Measurements from ENCODE around the gene PHF12.

Gene PHF12

GRCh38 chr17:28917029-28917428 is 34.3 kb downstream of the PHF12 start:
- Histone ChIP-seq H3K4me1 (ENCODE audit: insufficient read depth, insufficient read length) (no peaks in the 10 kb centered on the region), H3K9ac (ENCODE audit: insufficient read length, low read depth) (no peak overlapping the region), H3K36me3 (ENCODE audit: insufficient read depth, insufficient read length, low read length) (peaks cover 91% of the 10 kb centered on the region), H3K27me3 (ENCODE audit: insufficient read depth, insufficient read length) (no peaks in the 10 kb centered on the region), H3K4me3 (ENCODE audit: insufficient read length, low read depth) (no peak overlapping the region), H3K9me3 (ENCODE audit: insufficient read depth, low read length) (no peaks in the 10 kb centered on the region)
- no peak for DNase-seq (ENCODE audit: low read depth, low spot score)
- no peak for TF ChIP-seq ZNF274 (IDR thresholded peaks at IDR 0.05; ENCODE audit: low read depth, low read length)
- TF ChIP-seq SUZ12 (IDR thresholded peaks at IDR 0.05; ENCODE audit: extremely low read depth, insufficient read depth, insufficient read length): no peak
- no peak for TF ChIP-seq YY1 (IDR thresholded peaks at IDR 0.05; ENCODE audit: insufficient read depth, insufficient read length)

DNA sequence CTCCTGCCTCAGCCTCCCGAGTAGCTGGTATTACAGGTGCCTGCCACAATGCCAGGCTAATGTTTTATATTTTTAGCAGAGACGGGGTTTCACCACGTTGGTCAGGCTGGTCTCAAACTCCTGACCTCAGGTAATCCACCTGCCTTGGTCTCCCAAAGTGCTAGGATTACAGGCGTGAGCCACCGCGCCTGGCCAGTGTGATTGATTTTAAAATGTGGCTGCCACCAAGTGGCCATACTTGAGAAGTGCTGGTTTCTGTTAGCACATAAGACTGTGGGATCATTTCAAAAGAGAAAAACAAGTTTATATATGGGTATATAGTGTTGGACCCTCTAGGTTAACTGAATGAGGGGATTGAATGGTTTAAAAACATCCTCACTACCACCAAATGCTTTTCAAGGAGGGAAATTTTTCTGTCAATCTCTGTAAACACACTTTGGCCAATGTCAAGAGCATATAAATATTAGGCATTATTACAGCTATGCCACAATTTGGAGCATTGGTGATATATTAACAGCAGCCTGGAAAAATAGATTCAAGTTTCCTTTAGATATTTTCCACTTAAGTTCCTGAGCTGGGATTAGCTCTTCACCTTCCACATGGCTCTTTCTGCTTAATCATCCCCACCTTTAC is 34.9 kb downstream of the PHF12 start:
- no peak for TF ChIP-seq ZNF274 (IDR thresholded peaks at IDR 0.05; ENCODE audit: low read depth, low read length)
- TF ChIP-seq SUZ12 (IDR thresholded peaks at IDR 0.05; ENCODE audit: extremely low read depth, insufficient read depth, insufficient read length): no peak
- no peak for TF ChIP-seq YY1 (IDR thresholded peaks at IDR 0.05; ENCODE audit: insufficient read depth, insufficient read length)
- DNase-seq (ENCODE audit: low read depth, low spot score): no peak
- H3K9me3 ChIP-seq (ENCODE audit: insufficient read depth, low read length): no peaks in the 10 kb centered on the region
- H3K27me3 ChIP-seq (ENCODE audit: insufficient read depth, insufficient read length): no peaks in the 10 kb centered on the region
- H3K9ac ChIP-seq (ENCODE audit: insufficient read length, low read depth): no peak overlapping the region
- H3K4me3 ChIP-seq (ENCODE audit: insufficient read length, low read depth): no peak overlapping the region
- H3K4me1 ChIP-seq (ENCODE audit: insufficient read depth, insufficient read length): no peaks in the 10 kb centered on the region
- peaks cover 91% of the 10 kb centered on the region for H3K36me3 ChIP-seq (ENCODE audit: insufficient read depth, insufficient read length, low read length)

- Histone ChIP-seq H3K4me1 (ENCODE audit: insufficient read depth, insufficient read length) (no peaks in the 10 kb centered on the region), H3K36me3 (ENCODE audit: insufficient read depth, insufficient read length, low read length) (peaks cover 96% of the 10 kb centered on the region), H3K9me3 (ENCODE audit: insufficient read depth, low read length) (no peaks in the 10 kb centered on the region), H3K4me3 (ENCODE audit: insufficient read length, low read depth) (no peak overlapping the region), H3K27me3 (ENCODE audit: insufficient read depth, insufficient read length) (no peaks in the 10 kb centered on the region), H3K9ac (ENCODE audit: insufficient read length, low read depth) (no peak overlapping the region)
- TF ChIP-seq YY1 (IDR thresholded peaks at IDR 0.05; ENCODE audit: insufficient read depth, insufficient read length): no peak
- DNase-seq (ENCODE audit: low read depth, low spot score): no peak
Observed at GRCh38 chr17:28912938-28913333, 38.4 kb downstream of the PHF12 start.

DNA sequence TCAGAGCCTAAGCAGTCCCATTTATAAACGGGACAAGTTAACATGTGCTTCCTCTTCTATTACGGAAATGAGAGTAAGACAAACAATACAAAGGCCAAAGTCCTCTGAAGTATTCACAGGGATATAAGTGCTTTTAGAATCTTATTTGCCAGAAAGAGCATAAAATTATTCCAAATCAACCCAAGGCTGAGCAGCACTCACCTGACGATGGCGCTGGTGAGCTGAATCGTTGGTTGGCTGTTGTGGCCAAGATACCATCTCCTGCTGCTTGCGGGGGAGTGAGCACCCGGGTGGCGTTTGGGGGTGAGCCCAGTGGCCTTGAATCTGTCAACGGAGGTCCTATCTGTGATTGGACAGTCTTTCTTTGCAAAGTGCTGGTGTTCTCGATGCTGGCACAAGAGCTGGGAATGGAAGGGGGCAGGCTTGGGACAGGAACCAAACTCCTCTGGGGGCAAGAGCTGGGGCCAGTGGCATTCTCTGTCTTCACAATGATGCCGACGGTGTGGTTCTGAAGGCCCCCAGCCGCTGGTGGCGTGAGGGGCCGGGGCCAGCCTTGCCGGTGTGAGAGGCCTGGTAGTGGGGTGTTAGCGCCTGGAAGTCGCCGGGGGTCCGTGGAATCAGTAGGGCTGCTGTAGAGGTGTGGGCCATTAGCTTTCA is 38.9 kb downstream of the PHF12 start:
- Histone ChIP-seq H3K36me3 (ENCODE audit: insufficient read depth, insufficient read length, low read length) (peaks cover 96% of the 10 kb centered on the region), H3K9me3 (ENCODE audit: insufficient read depth, low read length) (no peaks in the 10 kb centered on the region), H3K27me3 (ENCODE audit: insufficient read depth, insufficient read length) (no peaks in the 10 kb centered on the region), H3K9ac (ENCODE audit: insufficient read length, low read depth) (no peak overlapping the region), H3K4me3 (ENCODE audit: insufficient read length, low read depth) (no peak overlapping the region), H3K4me1 (ENCODE audit: insufficient read depth, insufficient read length) (no peaks in the 10 kb centered on the region)
- TF ChIP-seq SUZ12 (IDR thresholded peaks at IDR 0.05; ENCODE audit: extremely low read depth, insufficient read depth, insufficient read length) (no peak), YY1 (IDR thresholded peaks at IDR 0.05; ENCODE audit: insufficient read depth, insufficient read length) (no peak), ZNF274 (IDR thresholded peaks at IDR 0.05; ENCODE audit: low read depth, low read length) (no peak)
- no peak for DNase-seq (ENCODE audit: low read depth, low spot score)

DNA sequence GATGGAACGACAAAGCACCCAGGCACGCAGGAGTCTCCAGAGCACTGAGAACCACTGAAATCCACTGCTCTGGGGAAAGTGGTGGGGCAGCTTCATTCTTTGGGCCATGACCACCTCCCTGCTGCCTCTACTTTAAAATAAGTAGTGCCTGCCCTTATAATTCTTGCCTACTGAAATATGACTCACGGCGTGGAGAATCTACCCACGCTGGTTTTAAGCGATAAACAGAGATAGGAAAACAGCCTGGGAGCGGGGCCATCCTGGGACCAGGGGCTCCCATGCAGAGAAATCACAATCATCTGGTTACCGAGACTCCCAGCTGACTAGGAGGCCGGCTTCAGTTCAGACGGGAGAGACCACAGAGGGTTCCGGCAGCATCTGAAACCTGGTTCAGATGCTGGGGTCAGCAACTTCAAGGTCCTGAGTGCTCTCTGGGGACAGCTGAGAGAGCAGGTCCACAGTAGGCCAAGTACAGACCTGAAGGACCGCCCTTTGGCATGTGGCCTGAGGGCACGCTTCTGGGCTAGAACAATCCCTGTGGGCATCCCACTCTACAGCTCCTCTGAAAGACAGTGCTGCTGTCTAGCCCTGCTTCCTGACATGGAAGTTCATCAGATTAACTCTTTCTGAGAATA is 39.8 kb downstream of the PHF12 start:
- Histone ChIP-seq H3K27me3 (ENCODE audit: insufficient read depth, insufficient read length) (no peaks in the 10 kb centered on the region), H3K4me1 (ENCODE audit: insufficient read depth, insufficient read length) (no peaks in the 10 kb centered on the region), H3K9ac (ENCODE audit: insufficient read length, low read depth) (no peak overlapping the region), H3K4me3 (ENCODE audit: insufficient read length, low read depth) (no peak overlapping the region), H3K9me3 (ENCODE audit: insufficient read depth, low read length) (no peaks in the 10 kb centered on the region), H3K36me3 (ENCODE audit: insufficient read depth, insufficient read length, low read length) (peaks cover 96% of the 10 kb centered on the region)
- TF ChIP-seq SUZ12 (IDR thresholded peaks at IDR 0.05; ENCODE audit: extremely low read depth, insufficient read depth, insufficient read length) (no peak), YY1 (IDR thresholded peaks at IDR 0.05; ENCODE audit: insufficient read depth, insufficient read length) (no peak)
- no peak for DNase-seq (ENCODE audit: low read depth, low spot score)

- H3K4me1 ChIP-seq (ENCODE audit: insufficient read depth, insufficient read length): no peaks in the 10 kb centered on the region
- H3K9ac ChIP-seq (ENCODE audit: insufficient read length, low read depth): no peak overlapping the region
- peaks cover 95% of the 10 kb centered on the region for H3K36me3 ChIP-seq (ENCODE audit: insufficient read depth, insufficient read length, low read length)
- no peaks in the 10 kb centered on the region for H3K27me3 ChIP-seq (ENCODE audit: insufficient read depth, insufficient read length)
- H3K9me3 ChIP-seq (ENCODE audit: insufficient read depth, low read length): peaks cover 5% of the 10 kb centered on the region; the same call in 1 of the 2 replicates
- no peak overlapping the region for H3K4me3 ChIP-seq (ENCODE audit: insufficient read length, low read depth)
- DNase-seq (ENCODE audit: low read depth, low spot score): no peak
- TF ChIP-seq YY1 (IDR thresholded peaks at IDR 0.05; ENCODE audit: insufficient read depth, insufficient read length): no peak
Observed at GRCh38 chr17:28910534-28910933, 40.8 kb downstream of the PHF12 start.

DNA sequence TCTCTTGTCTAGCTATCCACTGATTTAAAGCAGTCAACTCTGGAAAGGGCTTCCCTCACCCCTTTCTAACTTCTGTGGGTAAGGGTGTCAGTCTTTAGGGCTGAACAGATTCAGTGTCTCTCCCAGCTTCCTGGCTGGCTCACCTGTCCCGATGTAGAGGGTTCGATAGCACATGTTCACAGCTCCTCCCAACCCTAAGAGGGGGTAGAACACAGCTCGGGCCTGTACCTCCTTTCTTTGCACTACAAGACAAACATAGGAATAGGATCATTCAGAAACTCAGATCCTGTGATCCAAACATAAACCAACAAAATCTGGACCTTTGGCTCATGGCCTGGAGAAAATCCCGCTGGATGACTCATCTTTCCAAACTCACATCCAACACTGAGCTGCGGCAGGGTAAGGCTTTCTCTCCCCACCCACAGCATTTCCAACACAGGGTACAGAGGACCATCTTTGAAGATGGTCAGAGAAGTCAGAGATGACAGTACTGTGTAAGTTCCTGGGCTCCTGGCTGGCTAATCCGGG is 42.6 kb downstream of the PHF12 start:
- no peak overlapping the region for H3K9ac ChIP-seq (ENCODE audit: insufficient read length, low read depth)
- H3K9me3 ChIP-seq (ENCODE audit: insufficient read depth, low read length): peaks cover 21% of the 10 kb centered on the region; the same call in 1 of the 2 replicates
- no peaks in the 10 kb centered on the region for H3K27me3 ChIP-seq (ENCODE audit: insufficient read depth, insufficient read length)
- no peak for DNase-seq (ENCODE audit: low read depth, low spot score)
- no peaks in the 10 kb centered on the region for H3K4me1 ChIP-seq (ENCODE audit: insufficient read depth, insufficient read length)
- no peak for TF ChIP-seq ZNF274 (IDR thresholded peaks at IDR 0.05; ENCODE audit: low read depth, low read length)
- no peak for TF ChIP-seq SUZ12 (IDR thresholded peaks at IDR 0.05; ENCODE audit: extremely low read depth, insufficient read depth, insufficient read length)
- no peak for TF ChIP-seq YY1 (IDR thresholded peaks at IDR 0.05; ENCODE audit: insufficient read depth, insufficient read length)
- peaks cover 84% of the 10 kb centered on the region for H3K36me3 ChIP-seq (ENCODE audit: insufficient read depth, insufficient read length, low read length)
- H3K4me3 ChIP-seq (ENCODE audit: insufficient read length, low read depth): no peak overlapping the region
